Measurements from ENCODE around the gene RBPJL.

Gene RBPJL

GRCh38 chr20:45358282-45359068 is 51.8 kb downstream of the RBPJL start:
- Histone ChIP-seq H3K4me2 (ENCODE audit: low read length) (no peak overlapping the region), H2AFZ (no peak overlapping the region), H3K4me1 (no peaks in the 10 kb centered on the region), H3K9ac (no peak overlapping the region), H3K4me3 (ENCODE audit: low read depth, low read length) (no peak overlapping the region), H3K27me3 (ENCODE audit: control insufficient read depth, insufficient read depth, low read length) (no peaks in the 10 kb centered on the region), H3K9me3 (ENCODE audit: control insufficient read depth, low read length) (no peaks in the 10 kb centered on the region), H3K27ac (peak overlapping the region; percentile 30), H3K36me3 (ENCODE audit: control insufficient read depth, insufficient read depth, low read length) (no peaks in the 10 kb centered on the region), H3K79me2 (peaks cover 1% of the 10 kb centered on the region)
- TF ChIP-seq, protein P1, sequence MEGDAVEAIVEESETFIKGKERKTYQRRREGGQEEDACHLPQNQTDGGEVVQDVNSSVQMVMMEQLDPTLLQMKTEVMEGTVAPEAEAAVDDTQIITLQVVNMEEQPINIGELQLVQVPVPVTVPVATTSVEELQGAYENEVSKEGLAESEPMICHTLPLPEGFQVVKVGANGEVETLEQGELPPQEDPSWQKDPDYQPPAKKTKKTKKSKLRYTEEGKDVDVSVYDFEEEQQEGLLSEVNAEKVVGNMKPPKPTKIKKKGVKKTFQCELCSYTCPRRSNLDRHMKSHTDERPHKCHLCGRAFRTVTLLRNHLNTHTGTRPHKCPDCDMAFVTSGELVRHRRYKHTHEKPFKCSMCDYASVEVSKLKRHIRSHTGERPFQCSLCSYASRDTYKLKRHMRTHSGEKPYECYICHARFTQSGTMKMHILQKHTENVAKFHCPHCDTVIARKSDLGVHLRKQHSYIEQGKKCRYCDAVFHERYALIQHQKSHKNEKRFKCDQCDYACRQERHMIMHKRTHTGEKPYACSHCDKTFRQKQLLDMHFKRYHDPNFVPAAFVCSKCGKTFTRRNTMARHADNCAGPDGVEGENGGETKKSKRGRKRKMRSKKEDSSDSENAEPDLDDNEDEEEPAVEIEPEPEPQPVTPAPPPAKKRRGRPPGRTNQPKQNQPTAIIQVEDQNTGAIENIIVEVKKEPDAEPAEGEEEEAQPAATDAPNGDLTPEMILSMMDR (IDR thresholded peaks at IDR 0.05): no peak

DNA sequence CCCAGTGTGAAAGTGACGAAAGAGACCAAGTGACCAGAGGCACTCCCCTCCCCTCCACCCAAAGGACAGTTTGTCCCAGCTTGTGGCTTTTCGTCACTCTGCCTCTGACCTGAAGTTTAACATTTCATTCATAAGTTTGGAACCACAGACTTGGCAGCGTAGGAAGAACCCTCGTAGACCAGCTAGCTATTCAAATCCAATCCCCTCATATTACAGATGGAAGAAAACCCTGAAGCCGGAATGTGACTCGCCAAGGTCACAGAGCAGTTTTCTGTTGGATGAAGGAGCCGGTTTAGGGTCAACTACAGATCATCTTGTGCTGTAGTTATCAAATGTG is 52.4 kb downstream of the RBPJL start:
- Histone ChIP-seq H3K27ac (peak overlapping the region; percentile 30), H3K4me1 (peaks cover 3% of the 10 kb centered on the region)

GRCh38 chr20:45359406-45360148 is 52.9 kb downstream of the RBPJL start:
- no peak overlapping the region for H3K4me2 ChIP-seq (ENCODE audit: low read length)
- H3K4me1 ChIP-seq: peaks cover 4% of the 10 kb centered on the region
- no peak overlapping the region for H3K9ac ChIP-seq

More for the DNA sequence above, 52.4 kb downstream of the RBPJL start:
- H2AFZ ChIP-seq: no peak overlapping the region
- no peak overlapping the region for H3K4me3 ChIP-seq (ENCODE audit: low read depth, low read length)
- no peaks in the 10 kb centered on the region for H3K36me3 ChIP-seq (ENCODE audit: control insufficient read depth, insufficient read depth, low read length)
- H3K79me2 ChIP-seq: peaks cover 7% of the 10 kb centered on the region
- TF ChIP-seq, protein P1 (IDR thresholded peaks at IDR 0.05): no peak
- no peaks in the 10 kb centered on the region for H3K27me3 ChIP-seq (ENCODE audit: control insufficient read depth, insufficient read depth, low read length)
- no peak overlapping the region for H3K4me2 ChIP-seq (ENCODE audit: low read length)
- H3K9ac ChIP-seq: no peak overlapping the region
- H3K9me3 ChIP-seq (ENCODE audit: control insufficient read depth, low read length): no peaks in the 10 kb centered on the region

DNA sequence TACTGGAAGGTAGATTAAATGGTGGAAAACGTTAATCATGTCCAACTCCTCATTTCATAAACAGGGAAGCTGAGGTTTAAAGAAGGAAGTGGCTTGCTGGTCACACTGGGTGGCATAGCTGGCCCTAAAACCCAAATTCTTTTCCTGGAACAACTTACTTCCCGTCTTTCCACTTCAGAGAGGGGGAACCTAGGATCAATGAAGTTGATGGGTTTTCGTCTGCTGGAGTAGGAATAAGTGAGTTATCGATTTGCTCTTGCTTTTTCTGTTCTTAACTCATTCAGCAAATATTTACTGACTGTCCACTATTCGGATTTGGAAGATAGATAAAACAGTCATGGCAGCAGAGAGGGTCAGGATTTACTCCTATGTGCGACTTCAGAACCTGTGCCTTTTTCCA is 55.2 kb downstream of the RBPJL start:
- Histone ChIP-seq H3K79me2 (peaks cover 7% of the 10 kb centered on the region), H3K36me3 (ENCODE audit: control insufficient read depth, insufficient read depth, low read length) (no peaks in the 10 kb centered on the region), H3K27me3 (ENCODE audit: control insufficient read depth, insufficient read depth, low read length) (no peaks in the 10 kb centered on the region), H3K27ac (no peak overlapping the region), H3K4me2 (ENCODE audit: low read length) (no peak overlapping the region), H3K9me3 (ENCODE audit: control insufficient read depth, low read length) (no peaks in the 10 kb centered on the region), H2AFZ (no peak overlapping the region), H3K4me1 (peaks cover 4% of the 10 kb centered on the region), H3K4me3 (ENCODE audit: low read depth, low read length) (no peak overlapping the region), H3K9ac (no peak overlapping the region)
- TF ChIP-seq, protein P1 (IDR thresholded peaks at IDR 0.05): no peak

More at GRCh38 chr20:45359406-45360148, 52.9 kb downstream of the RBPJL start:
- TF ChIP-seq, protein P1 (IDR thresholded peaks at IDR 0.05): no peak
- Histone ChIP-seq H3K79me2 (peaks cover 7% of the 10 kb centered on the region), H2AFZ (no peak overlapping the region), H3K36me3 (ENCODE audit: control insufficient read depth, insufficient read depth, low read length) (no peaks in the 10 kb centered on the region), H3K27me3 (ENCODE audit: control insufficient read depth, insufficient read depth, low read length) (no peaks in the 10 kb centered on the region), H3K4me3 (ENCODE audit: low read depth, low read length) (no peak overlapping the region), H3K9me3 (ENCODE audit: control insufficient read depth, low read length) (no peaks in the 10 kb centered on the region), H3K27ac (peak overlapping the region; percentile 30)

Data from parathyroid adenoma (tissue), 2 donors.